Measurements from ENCODE around the gene SLC17A2. TPM values are rescaled to one million over a fixed set of nuclear protein-coding genes. Genes with fewer than 3 reads are reported as not detected.
"Not testable (repeated sequence)": the region's sequence is repeated elsewhere in the genome, so short reads cannot be mapped to it uniquely, and the experiment has no call there.

The SLC17A2 gene
- total RNA-seq, 1 experiment from 2014 or later = not detected

GRCh38 chr6:25951296-25952032 is 21.0 kb upstream of the SLC17A2 start:
- DNase-seq = no peak
- no peaks in the 10 kb centered on the region for H3K9me3 ChIP-seq (ENCODE audit: insufficient read depth, low read depth)
- no peak overlapping the region for H3K27ac ChIP-seq
- no peak overlapping the region for H3K4me2 ChIP-seq
- no peaks in the 10 kb centered on the region for H3K27me3 ChIP-seq (ENCODE audit: insufficient read depth, low read depth)
- H3K9me2 ChIP-seq (ENCODE audit: insufficient read depth) = no peaks in the 10 kb centered on the region
- H3F3A ChIP-seq (ENCODE audit: insufficient read depth, low read depth) = no peaks in the 10 kb centered on the region
- no peaks in the 10 kb centered on the region for H3K79me2 ChIP-seq (ENCODE audit: low read depth)
- no peak overlapping the region for H2AFZ ChIP-seq
- H4K20me1 ChIP-seq (ENCODE audit: insufficient read depth) = no peaks in the 10 kb centered on the region
- BruUV-seq (replicated peaks) = no TSS peak
- no peak overlapping the region for H3K4me3 ChIP-seq
- intact Hi-C loops (cut with micrococcal nuclease; ENCODE audit: unreplicated experiment) = no loop called here
- no peaks in the 10 kb centered on the region for H3K36me3 ChIP-seq (ENCODE audit: low read depth)
- no peaks in the 10 kb centered on the region for H3K4me1 ChIP-seq (replicated peaks; ENCODE audit: insufficient read depth)
- CTCF ChIA-PET = no interaction called here
- TF ChIP-seq CTCF (conservative IDR thresholded peaks at IDR 0.05) (no peak), EZH2 (IDR thresholded peaks at IDR 0.05; ENCODE audit: low read depth) (no peak)
- POLR2A ChIA-PET (ENCODE audit: unreplicated experiment) = no interaction called here

GRCh38 chr6:25950297-25950696 is 19.8 kb upstream of the SLC17A2 start:
- CTCF ChIA-PET = no interaction called here
- no peak for DNase-seq
- H3K4me2 ChIP-seq = no peak overlapping the region
- no peaks in the 10 kb centered on the region for H3K4me1 ChIP-seq (replicated peaks; ENCODE audit: insufficient read depth)
- TF ChIP-seq CTCF (conservative IDR thresholded peaks at IDR 0.05) = no peak
- TF ChIP-seq EZH2 (IDR thresholded peaks at IDR 0.05; ENCODE audit: low read depth) = no peak
- peaks cover 4% of the 10 kb centered on the region; the same call in 1 of the 2 replicates for H3K9me3 ChIP-seq (ENCODE audit: insufficient read depth, low read depth)
- H3K36me3 ChIP-seq (ENCODE audit: low read depth) = no peaks in the 10 kb centered on the region
- H2AFZ ChIP-seq = no peak overlapping the region
- intact Hi-C loops (cut with micrococcal nuclease; ENCODE audit: unreplicated experiment) = no loop called here
- H3K27ac ChIP-seq = no peak overlapping the region
- POLR2A ChIA-PET (ENCODE audit: unreplicated experiment) = interaction anchor here (0.7 kb wide), 1 partner anchor 107 kb away, joined by 4 read pairs; no protein-coding TSS in a partner anchor
- H3K79me2 ChIP-seq (ENCODE audit: low read depth) = no peaks in the 10 kb centered on the region
- no TSS peak for BruUV-seq (replicated peaks)
- H4K20me1 ChIP-seq (ENCODE audit: insufficient read depth) = no peaks in the 10 kb centered on the region
- H3F3A ChIP-seq (ENCODE audit: insufficient read depth, low read depth) = no peaks in the 10 kb centered on the region
- no peaks in the 10 kb centered on the region for H3K27me3 ChIP-seq (ENCODE audit: insufficient read depth, low read depth)
- no peak overlapping the region for H3K4me3 ChIP-seq
- no peaks in the 10 kb centered on the region for H3K9me2 ChIP-seq (ENCODE audit: insufficient read depth)

DNA sequence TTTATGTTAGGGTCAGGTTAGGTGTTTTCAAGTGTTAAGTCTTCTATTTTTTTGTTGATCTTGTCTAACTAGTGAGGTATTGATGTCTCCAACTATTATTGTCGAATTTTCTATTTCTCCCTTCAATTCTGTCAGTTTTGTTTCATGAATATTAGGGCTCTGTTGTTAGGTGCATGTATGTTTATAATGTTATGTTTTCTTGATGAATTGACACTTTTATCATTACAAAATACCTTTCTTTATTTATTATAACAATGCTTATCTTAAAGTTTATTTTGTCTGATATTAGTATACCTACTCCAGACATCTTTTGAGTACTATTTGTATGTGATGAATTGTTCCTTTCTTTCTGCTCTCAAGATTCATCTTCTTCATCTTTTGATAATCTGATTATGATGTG is 19.2 kb upstream of the SLC17A2 start:
- no peaks in the 10 kb centered on the region for H3K79me2 ChIP-seq (ENCODE audit: low read depth)
- no peaks in the 10 kb centered on the region for H3K27me3 ChIP-seq (ENCODE audit: insufficient read depth, low read depth)
- H3K9me2 ChIP-seq (ENCODE audit: insufficient read depth) = no peaks in the 10 kb centered on the region
- H3K4me3 ChIP-seq = no peak overlapping the region
- H3K9me3 ChIP-seq (ENCODE audit: insufficient read depth, low read depth) = peaks cover 4% of the 10 kb centered on the region; the same call in 1 of the 2 replicates
- ChIA-PET CTCF (no interaction called here), POLR2A (ENCODE audit: unreplicated experiment) (interaction anchor here (0.7 kb wide), 1 partner anchor 108 kb away, joined by 4 read pairs; no protein-coding TSS in a partner anchor)
- H4K20me1 ChIP-seq (ENCODE audit: insufficient read depth) = no peaks in the 10 kb centered on the region
- DNase-seq = no peak
- 0 out of 2 replicates have a peak overlapping the region, but pooled peaks have one; percentile 16 for H2AFZ ChIP-seq
- no peaks in the 10 kb centered on the region for H3K36me3 ChIP-seq (ENCODE audit: low read depth)
- no TSS peak for BruUV-seq (replicated peaks)
- no peak overlapping the region for H3K4me2 ChIP-seq
- H3K4me1 ChIP-seq (replicated peaks; ENCODE audit: insufficient read depth) = no peaks in the 10 kb centered on the region
- no peak overlapping the region for H3K27ac ChIP-seq
- no peaks in the 10 kb centered on the region for H3F3A ChIP-seq (ENCODE audit: insufficient read depth, low read depth)
- no peak for TF ChIP-seq EZH2 (IDR thresholded peaks at IDR 0.05; ENCODE audit: low read depth)
- TF ChIP-seq CTCF (conservative IDR thresholded peaks at IDR 0.05) = no peak
- intact Hi-C loops (cut with micrococcal nuclease; ENCODE audit: unreplicated experiment) = no loop called here

DNA sequence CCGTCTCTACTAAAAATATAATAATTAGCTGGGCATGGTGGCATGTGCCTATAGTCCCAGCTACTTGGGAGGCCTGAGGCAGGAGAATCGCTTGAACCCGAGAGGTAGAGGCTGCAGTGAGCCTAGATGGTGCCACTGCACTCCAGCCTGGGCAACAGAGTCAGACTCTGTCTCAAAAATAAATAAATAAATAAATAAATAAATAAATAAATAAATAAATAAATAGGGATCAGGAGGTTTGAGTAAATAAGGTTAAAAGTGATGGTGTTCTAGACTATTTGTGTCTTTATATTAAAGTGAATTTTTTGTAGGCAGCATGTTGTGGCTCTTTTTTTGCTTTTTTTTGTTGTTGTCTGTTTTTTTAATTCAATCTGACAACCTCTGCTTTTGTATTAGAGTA is 17.0 kb upstream of the SLC17A2 start:
- CTCF ChIA-PET; H2AFZ ChIP-seq; POLR2A ChIA-PET (ENCODE audit: unreplicated experiment); intact Hi-C loops (cut with micrococcal nuclease; ENCODE audit: unreplicated experiment); H3K9me2 ChIP-seq (ENCODE audit: insufficient read depth); DNase-seq; H3K4me2 ChIP-seq; H3K27ac ChIP-seq; H3K27me3 ChIP-seq (ENCODE audit: insufficient read depth, low read depth); H4K20me1 ChIP-seq (ENCODE audit: insufficient read depth); H3K9me3 ChIP-seq (ENCODE audit: insufficient read depth, low read depth); H3K4me1 ChIP-seq (replicated peaks; ENCODE audit: insufficient read depth); H3F3A ChIP-seq (ENCODE audit: insufficient read depth, low read depth); BruUV-seq (replicated peaks); H3K4me3 ChIP-seq; H3K36me3 ChIP-seq (ENCODE audit: low read depth); H3K79me2 ChIP-seq (ENCODE audit: low read depth): not testable (repeated sequence)

All from PC-9 (cell line).